HG03135 (cell line): Measurements from ENCODE around the gene PAX8.

Experiments used
- ATAC-seq: cut with Tn5 transposase; IDR thresholded peaks from one replicate; pipeline ENCODE4 v1.9.1; 2021; ENCODE audit warnings: mild to moderate bottlenecking, moderate library complexity; ENCODE audit not compliant: unreplicated experiment

Gene PAX8

GRCh38 chr2:113187771-113188170, 91.0 kb downstream of the PAX8 start:
- no peak for ATAC-seq

GRCh38 chr2:113186433-113186796, 92.3 kb downstream of the PAX8 start:
- ATAC-seq: no peak

GRCh38 chr2:113185664-113186432, 92.9 kb downstream of the PAX8 start:
- no peak for ATAC-seq

- ATAC-seq: no peak
Measured at GRCh38 chr2:113184531-113185230, 94.0 kb downstream of the PAX8 start.

- ATAC-seq: no peak
Measured at GRCh38 chr2:113183703-113184102, 95.0 kb downstream of the PAX8 start.

- no peak for ATAC-seq
Measured at GRCh38 chr2:113183264-113183663, 95.5 kb downstream of the PAX8 start.

- no peak for ATAC-seq
Measured at GRCh38 chr2:113182471-113183260, 96.1 kb downstream of the PAX8 start.

- ATAC-seq: no peak
Measured at GRCh38 chr2:113181258-113182051, 97.3 kb downstream of the PAX8 start.

- no peak for ATAC-seq
Measured at GRCh38 chr2:113180131-113180946, 98.4 kb downstream of the PAX8 start.

GRCh38 chr2:113179446-113180045, 99.2 kb downstream of the PAX8 start:
- no peak for ATAC-seq

- no peak for ATAC-seq
Measured at GRCh38 chr2:113178891-113179290, 99.8 kb downstream of the PAX8 start.

- no peak for ATAC-seq
Measured at GRCh38 chr2:113178069-113178746, 100.5 kb downstream of the PAX8 start.

- ATAC-seq: no peak
Measured at GRCh38 chr2:113176696-113177355, 101.9 kb downstream of the PAX8 start.

- no peak for ATAC-seq
Measured at GRCh38 chr2:113175736-113176695, 102.7 kb downstream of the PAX8 start.

GRCh38 chr2:113175042-113175628, 103.6 kb downstream of the PAX8 start:
- ATAC-seq: peak; percentile 78

- no peak for ATAC-seq
Measured at GRCh38 chr2:113174376-113174750, 104.4 kb downstream of the PAX8 start.
